ENCODE measurements around the gene PFKL.

- TF ChIP-seq EZH2 (IDR thresholded peaks at IDR 0.05; ENCODE audit: low read length, missing control alignments) = no peak
- TF ChIP-seq CTCF (conservative IDR thresholded peaks at IDR 0.05 in 1 of 2, IDR thresholded peaks at IDR 0.05 in 1 of 2; ENCODE audit: low read depth in 1 of 2, low read length in 2 of 2) = no peak
Observed at GRCh38 chr21:44279354-44280260, 20.2 kb upstream of the PFKL start.
